HUES64 (cell line): ENCODE measurements around the gene MAL.
"Not testable (repeated sequence)": the region's sequence is repeated elsewhere in the genome, so short reads cannot be mapped to it uniquely, and the experiment has no call there.

Experiments used
- H3K27ac ChIP-seq: 2 replicates; pipeline ENCODE4 v1.7.0; 2013; ENCODE audit warnings: low read depth, low read length, inconsistent platforms
- H3K27me3 ChIP-seq: 2 replicates; pipeline ENCODE4 v1.6.1; 2013; ENCODE audit warnings: mild to moderate bottlenecking, low read length; ENCODE audit not compliant: insufficient read depth
- H3K36me3 ChIP-seq: 2 replicates; pipeline ENCODE4 v1.6.1; 2013; ENCODE audit warnings: mild to moderate bottlenecking, low read length; ENCODE audit not compliant: insufficient read depth
- H3K4me1 ChIP-seq: 2 replicates; pipeline ENCODE4 v1.6.1; 2013; ENCODE audit warnings: mild to moderate bottlenecking, low read length, moderate library complexity; ENCODE audit not compliant: insufficient read depth
- H3K4me3 ChIP-seq: 2 replicates; pipeline ENCODE4 v1.5.1; 2013; ENCODE audit warnings: mild to moderate bottlenecking, low read length, moderate library complexity
- H3K9ac ChIP-seq: 2 replicates; pipeline ENCODE4 v1.6.1; 2013; ENCODE audit warnings: mild to moderate bottlenecking, low read depth, low read length
- H3K9me3 ChIP-seq: 2 replicates; pipeline ENCODE4 v1.6.1; 2013; ENCODE audit warnings: low read depth, low read length; ENCODE audit not compliant: insufficient read depth
- WGBS: fragments of 150-250, 120-280 bp; methylation state at CpG from one replicate; pipeline ENCODE4 v1.1.7; 2013; ENCODE audit warnings: missing lambda C conversion rate; 5-methylcytosine and 5-hydroxymethylcytosine counted together

The MAL gene

DNA sequence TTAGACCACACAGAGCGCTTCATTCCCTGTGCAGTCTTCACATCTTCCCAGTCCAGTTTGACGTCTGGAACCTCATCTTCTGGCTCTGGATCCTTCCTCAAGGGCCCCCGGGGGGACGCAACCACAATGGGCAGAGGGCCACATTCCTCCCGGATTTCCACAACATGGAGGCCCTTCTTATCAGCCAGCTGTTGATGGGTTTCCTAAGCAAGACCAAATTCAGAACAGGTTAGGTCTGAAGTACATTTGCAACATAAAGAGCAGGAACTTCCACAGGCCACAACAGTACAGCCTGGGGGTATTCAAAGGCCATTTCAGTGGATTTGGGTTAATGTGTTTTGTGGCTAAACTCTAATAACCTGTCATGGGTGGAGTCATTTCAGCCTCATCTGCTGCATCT is 61.9 kb downstream of the MAL start:
- no peak overlapping the region for H3K4me3 ChIP-seq
- H3K9ac ChIP-seq = no peak overlapping the region
- H3K27ac ChIP-seq = no peak overlapping the region
- H3K27me3 ChIP-seq = no peaks in the 10 kb centered on the region
- H3K36me3 ChIP-seq = peaks cover 63% of the 10 kb centered on the region
- 88% methylated on average over 5 of the region's 5 CpGs for whole genome bisulfite sequencing
- H3K9me3 ChIP-seq = no peaks in the 10 kb centered on the region
- H3K4me1 ChIP-seq = peaks cover 7% of the 10 kb centered on the region; the same call in 1 of the 2 replicates

DNA sequence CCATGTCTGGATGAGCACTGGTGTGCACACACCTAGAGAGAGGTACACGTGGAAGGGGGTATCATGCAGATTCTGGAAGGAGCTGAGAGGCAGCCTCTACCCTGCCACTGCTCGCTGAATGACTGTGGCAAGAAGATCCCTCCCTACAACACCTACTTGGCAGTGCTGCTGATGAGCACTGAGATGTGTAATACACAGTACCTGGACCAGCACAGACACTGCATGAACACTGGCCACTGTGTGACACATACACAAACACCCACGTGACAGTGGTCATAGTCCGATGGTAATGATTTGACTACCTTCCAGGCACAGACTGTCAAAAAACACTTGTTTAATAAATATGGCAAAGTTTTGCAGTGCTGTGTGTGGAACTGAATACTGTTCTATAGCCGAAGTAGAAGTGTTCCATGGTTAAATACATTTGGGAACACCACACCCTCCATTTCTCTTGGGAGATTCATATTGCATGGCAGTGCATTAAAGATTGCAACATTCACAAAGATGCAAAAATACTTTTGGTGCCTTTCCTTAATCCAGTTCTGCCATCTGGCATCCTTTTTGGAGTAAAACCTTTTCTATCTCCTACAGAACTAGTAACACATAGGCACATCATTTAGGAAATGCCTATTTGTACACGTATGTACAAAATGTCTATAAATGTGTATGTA is 66.5 kb downstream of the MAL start:
- WGBS = 89% methylated on average over 5 of the region's 6 CpGs
- Histone ChIP-seq H3K4me3 (no peak overlapping the region), H3K27ac (no peak overlapping the region), H3K9ac (no peak overlapping the region), H3K4me1 (peaks cover 7% of the 10 kb centered on the region; the same call in 1 of the 2 replicates), H3K36me3 (peaks cover 59% of the 10 kb centered on the region), H3K27me3 (no peaks in the 10 kb centered on the region), H3K9me3 (no peaks in the 10 kb centered on the region)

DNA sequence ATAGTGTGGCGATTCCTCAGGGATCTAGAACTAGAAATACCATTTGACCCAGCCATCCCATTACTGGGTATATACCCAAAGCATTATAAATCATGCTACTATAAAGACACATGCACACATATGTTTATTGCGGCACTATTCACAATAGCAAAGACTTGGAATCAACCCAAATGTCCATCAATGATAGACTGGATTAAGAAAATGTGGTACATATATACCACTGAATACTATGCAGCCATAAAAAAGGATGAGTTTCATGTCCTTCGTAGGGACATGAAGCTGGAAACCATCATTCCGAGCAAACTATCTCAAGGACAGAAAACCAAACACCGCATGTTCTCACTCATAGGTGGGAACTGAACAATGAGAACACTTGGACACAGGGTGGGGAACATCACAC is 72.8 kb downstream of the MAL start:
- not testable (repeated sequence) for H3K4me1 ChIP-seq, H3K4me3 ChIP-seq, H3K27me3 ChIP-seq, H3K27ac ChIP-seq, H3K9ac ChIP-seq, H3K9me3 ChIP-seq
- WGBS = 93% methylated on average over 4 of the region's 5 CpGs
- H3K36me3 ChIP-seq = peaks cover 52% of the 10 kb centered on the region

DNA sequence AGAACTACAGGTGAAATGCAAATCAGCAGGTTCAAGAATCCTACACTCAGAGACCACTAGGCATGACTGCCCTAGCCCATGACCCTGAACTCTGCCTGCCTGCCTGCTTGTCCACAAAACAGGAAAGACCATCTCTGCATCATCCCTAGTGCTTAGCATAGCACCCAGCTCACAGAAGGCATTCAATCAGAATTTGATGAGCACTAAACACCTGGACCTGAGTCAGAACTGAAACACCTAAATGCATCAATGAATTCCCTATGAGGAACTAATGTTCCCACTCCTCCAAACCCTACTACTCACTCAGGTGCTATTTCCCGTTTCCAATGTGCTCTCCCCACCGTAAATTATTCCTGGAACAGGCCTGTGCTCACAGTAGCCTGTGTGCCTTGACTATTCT is 74.4 kb downstream of the MAL start:
- Histone ChIP-seq H3K36me3 (peaks cover 61% of the 10 kb centered on the region), H3K27me3 (no peaks in the 10 kb centered on the region), H3K4me3 (no peak overlapping the region), H3K9me3 (no peaks in the 10 kb centered on the region), H3K9ac (no peak overlapping the region), H3K4me1 (no peaks in the 10 kb centered on the region), H3K27ac (no peak overlapping the region)
- WGBS = 95% methylated on average over 2 of the region's 2 CpGs
